Hematopoietic multipotent progenitor cell (in vitro differentiated cells): Measurements from ENCODE around the gene GPHN. TPM values are rescaled to one million over a fixed set of nuclear protein-coding genes. Genes with fewer than 3 reads are reported as not detected.
"Not testable (repeated sequence)": the region's sequence is repeated elsewhere in the genome, so short reads cannot be mapped to it uniquely, and the experiment has no call there.

Experiments
- DNase-seq, 3 donors: peaks; one replicate each; pipeline ENCODE4 v3.0.0-alpha.2; 2011 to 2015; ENCODE audit warnings: low read depth in 2 of 3, low spot score in 2 of 3
- total RNA-seq: library from RNA; depleted of rRNA; stranded (reverse); fragments of >200 nt; gene quantifications from one replicate; pipeline ENCODE4 v1.2.3, GENCODE V29; 2012

GPHN gene
- total RNA-seq, 1 donor = 8.6 TPM

DNA sequence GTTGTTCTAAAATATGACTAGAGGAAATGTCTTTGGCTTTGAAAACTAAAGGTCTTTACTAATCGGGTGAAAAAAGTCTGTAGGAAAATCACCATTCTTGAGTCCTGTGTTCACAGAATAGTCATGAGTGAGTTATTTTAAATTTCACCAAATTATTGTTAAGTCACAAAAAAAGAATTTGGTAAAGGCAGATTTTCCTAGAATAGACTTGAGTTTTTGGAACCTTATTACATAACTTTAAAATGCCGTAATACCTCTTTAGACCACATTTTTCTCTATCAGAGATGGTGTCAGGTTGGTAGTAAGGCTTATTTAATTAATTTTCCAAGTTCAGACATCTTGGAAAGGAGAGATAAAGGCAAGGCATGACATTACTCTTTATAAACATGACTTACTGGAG, 496.6 kb downstream of the GPHN start:
- DNase-seq = no peak

DNA sequence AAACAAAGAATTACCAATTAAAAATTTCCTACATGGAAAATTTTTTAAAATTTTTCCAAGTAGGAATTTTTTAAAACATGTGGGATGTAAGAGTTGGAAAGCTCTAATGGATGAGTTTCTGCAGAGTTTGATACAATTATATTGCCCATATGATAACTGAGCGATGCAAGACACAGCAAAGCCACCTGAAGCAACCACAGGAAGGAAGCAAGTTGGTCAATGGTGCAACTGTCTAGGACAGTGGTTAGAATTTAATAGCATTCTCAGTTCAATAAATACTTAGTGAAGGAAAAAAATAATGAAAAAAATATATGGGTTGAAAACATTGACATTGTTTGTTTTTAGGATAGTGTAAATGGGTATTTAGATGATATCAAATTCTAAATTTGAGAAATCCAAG, 502.7 kb downstream of the GPHN start:
- DNase-seq = peak in 2 of 3 donors; percentile 3 to 34

DNA sequence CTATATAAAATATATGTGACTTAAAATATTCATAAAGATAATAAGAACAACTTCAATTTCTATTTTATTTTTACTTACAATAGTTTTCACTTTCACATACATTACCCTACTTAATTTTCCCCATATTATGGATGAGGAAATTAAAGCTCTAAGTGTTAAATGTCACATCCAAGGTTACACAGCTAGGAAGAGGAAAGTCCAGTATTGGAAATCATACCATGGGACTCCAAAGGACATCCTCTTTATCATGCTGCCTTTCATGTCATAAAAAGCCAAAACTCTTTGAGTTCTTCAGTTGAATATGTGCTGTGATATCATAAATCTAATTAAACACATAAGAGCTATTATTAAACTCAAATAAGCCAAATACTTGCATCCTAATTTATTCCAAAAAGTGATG, 508.9 kb downstream of the GPHN start:
- DNase-seq = no peak

DNA sequence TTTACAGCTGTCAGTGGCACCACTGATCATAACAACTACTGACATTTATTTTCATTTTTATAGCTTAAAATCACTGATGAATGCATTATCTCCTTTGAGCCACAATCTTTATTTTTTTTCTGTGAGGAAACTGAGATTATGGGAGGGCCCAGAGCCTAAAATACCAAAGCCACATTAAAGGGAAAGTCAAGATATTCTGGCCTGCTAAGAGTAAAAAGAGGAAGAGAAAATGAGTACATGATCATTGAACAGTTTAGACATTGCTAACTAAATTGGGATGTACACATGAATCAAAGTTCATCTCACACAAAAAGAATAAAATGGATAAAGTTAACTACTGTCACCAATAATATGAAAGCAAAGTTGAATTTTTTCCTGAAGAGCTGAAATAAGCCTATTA, 510.8 kb downstream of the GPHN start:
- no peak for DNase-seq

- DNase-seq = no peak
These were observed 511.8 kb downstream of the GPHN start for GRCh38 chr14:67019796-67020195.

DNA sequence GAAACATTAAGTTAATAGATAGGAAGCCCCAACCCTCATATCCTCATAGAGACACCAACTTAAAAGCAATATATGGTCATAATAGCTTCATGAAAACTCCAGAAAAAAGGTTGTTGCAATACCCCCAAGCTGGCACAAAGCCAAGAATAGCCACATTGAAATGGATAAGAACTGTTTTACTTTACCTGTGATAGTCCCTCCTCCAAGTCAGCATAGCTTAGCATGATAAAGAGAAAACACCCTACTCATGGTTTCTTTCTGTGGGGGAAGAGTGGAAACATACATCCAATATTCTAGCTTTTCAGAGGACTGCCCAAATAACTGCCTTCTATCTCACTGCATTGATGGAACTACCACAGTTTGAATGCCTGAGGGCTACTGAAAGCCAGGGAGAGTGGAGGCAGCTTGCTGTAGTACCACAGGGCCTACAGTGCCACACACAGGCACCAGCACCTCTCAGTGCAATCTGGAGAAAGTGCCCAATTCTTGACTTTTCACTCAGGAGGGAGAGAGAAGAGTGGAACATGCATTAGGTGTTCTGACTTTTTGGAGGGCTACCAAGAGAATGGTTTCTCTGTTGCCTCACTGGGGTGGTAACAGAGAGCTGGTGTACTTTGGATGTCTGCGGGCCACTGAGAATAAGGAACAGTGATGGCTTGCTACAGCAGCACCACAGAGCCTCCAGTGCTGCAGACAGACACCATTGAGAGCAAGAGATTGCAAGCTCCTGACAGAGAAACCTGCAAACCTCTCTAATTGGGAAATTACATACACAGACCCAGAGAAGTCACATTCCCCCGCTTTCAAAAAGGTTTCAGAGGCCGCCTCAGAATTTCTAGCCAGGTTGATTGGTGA, 524.2 kb downstream of the GPHN start:
- no peak for DNase-seq

GRCh38 chr14:67045440-67045839, 537.5 kb downstream of the GPHN start:
- DNase-seq = no peak

DNA sequence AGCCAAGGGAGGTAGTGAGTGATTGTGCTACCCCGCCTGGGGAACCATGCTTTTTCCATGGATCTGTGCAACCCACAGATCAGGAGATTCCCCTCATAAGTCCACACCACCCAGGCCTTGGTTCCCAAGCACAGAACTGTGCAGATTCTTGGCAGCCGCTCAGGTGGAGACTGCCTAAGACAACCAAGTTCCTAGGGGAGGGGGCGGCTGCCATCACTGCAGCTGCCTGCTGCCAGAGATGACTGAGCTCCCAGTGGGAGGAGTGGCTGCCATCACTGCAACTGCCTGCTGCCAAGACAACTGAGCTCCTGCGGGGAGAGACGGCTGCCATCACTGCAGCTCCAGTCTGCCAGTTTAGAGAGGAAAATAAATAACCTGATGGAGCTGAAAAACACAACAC, 542.9 kb downstream of the GPHN start:
- no peak for DNase-seq

DNA sequence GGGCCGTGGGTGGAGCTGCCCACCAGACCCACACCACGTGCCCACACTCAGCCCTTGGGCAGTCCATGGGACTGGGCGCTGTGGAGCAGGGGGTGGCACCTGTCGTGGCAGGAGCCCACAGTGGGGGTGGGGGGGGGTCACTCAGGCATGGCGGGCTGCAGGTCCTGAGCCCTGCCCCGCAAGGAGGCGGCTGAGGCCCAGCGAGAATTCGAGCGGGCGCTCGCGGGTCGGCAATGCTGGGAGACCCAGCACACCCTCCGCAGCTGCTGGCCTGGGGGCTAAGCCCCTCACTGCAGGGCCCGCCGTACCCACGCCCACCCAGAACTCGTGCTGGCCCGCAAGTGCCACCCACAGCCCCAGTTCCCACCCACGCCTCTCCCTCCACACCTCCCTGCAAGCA, 548.7 kb downstream of the GPHN start:
- DNase-seq = no peak

GRCh38 chr14:67059596-67059995, 551.6 kb downstream of the GPHN start:
- no peak for DNase-seq

DNA sequence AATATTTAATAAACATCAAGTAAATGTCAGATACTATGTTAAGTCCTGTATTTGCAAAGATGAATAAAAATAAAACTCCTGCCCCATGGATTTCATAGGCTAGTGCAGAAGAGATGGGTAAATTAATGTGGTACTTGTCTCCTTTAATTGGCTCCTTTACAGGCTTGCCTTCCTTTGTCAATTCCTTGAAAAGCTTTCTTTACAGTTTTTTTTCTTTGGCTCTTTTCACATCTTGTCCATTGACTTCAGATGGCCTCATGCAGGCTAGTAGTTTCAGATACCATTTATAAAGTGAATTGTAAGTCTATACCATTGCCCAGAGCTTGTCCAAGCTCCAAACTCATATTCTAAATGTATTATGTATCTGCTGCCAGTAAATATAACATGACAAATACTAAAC, 552.6 kb downstream of the GPHN start:
- no peak for DNase-seq

- DNase-seq = not testable (repeated sequence)
These were observed 559.3 kb downstream of the GPHN start for GRCh38 chr14:67067070-67067814.

DNA sequence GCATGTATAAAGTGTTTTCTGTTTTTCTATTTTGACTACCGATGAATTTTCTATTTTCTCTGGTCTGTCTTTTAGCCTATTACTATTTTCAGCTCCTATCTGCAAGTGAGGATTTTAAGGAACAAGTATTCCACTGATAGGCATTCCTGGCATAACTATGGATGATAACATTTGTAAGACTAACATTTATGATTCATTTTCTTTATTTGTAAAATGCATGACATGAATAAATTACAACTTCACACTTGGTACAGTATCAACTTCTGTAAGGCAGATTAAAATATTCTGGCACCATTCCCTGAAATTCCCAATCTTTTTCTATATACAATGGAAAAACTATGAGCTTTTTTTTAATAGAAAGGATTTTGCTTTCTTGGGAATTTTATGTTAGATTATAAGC, 560.3 kb downstream of the GPHN start:
- no peak for DNase-seq

- no peak for DNase-seq
These were observed 563.6 kb downstream of the GPHN start for GRCh38 chr14:67071506-67071905.

GRCh38 chr14:67077921-67078320, 570.0 kb downstream of the GPHN start:
- DNase-seq = no peak

DNA sequence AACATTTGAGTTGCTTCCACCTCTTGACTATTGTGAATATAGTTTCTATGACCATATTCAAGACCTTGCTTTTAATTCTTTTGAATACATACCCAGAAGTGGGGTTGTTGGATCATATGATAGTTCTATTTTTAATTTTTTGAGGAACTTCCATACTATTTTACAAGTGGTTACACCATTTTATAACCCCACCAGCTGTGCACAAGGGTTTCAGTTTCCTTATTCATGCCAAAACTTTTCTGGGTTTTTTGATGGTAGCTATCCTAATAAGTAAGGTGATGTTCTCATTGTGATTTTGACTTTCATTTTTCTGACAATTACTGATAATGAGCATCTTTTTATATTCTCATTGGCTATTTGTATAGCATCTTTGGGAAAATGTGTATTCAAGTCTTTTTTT, 571.9 kb downstream of the GPHN start:
- no peak for DNase-seq

GRCh38 chr14:67108230-67108629, 600.3 kb downstream of the GPHN start:
- no peak for DNase-seq

DNA sequence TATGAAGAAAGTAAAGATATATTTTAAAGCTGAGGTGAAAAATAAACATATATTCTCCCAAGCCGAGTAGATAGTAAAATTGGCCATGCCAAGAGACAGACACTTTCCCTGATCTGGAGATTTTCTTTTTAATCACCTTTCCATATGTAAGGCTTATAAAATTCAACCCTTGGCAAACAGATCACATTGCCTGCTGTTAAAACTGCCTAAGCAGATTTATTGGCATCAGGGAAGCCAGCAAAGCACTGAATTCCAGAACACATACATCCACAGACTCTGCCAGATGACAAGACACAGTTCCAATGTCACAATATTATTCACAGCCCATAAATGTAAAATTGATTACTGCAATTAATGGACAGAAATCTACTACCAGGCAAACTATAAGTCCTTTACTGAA, 603.1 kb downstream of the GPHN start:
- no peak for DNase-seq

- DNase-seq = no peak
These were observed 604.4 kb downstream of the GPHN start for GRCh38 chr14:67112344-67112743.

DNA sequence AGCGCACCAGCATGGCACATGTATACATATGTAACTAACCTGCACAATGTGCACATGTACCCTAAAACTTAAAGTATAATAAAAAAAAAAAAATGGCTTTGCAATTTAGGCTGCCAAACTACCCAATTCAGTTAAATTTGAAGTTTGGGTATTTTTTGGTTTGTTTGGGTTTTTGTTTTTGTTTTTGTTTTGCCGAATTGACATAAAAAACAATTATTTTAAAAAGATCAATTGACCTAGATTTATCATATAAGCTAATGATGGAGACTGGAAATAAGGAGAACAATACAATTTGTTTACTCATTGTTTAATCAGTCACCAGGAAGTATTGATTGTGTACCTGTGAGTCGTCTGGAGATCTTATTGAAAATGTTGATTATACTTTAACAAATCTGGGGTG, 619.2 kb downstream of the GPHN start:
- DNase-seq = no peak

DNA sequence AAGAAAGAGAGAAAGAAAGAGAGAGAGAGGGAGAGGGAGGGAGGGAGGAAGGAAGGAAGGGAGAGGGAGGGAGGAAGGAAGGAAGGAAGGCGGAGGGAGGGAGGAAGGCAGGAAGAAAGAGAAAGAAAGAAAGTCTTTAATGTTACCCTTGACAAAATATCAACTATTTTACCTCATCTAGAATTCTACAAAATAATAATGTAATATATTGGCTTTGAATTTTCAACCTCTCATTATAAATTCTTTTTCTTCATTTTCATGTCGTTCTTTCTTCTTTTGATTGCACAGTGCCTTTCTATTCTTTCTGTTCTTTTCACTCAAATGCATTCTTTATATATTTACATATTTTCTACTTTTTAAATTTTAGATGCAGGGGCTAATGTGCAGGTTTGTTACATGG, 621.8 kb downstream of the GPHN start:
- no peak for DNase-seq

GRCh38 chr14:67131691-67132090, 623.7 kb downstream of the GPHN start:
- no peak for DNase-seq
